ENCODE measurements around the gene ZPR1.

GRCh38 chr11:116808262-116809175 lies 20.7 kb upstream of the ZPR1 start:
- no peak for TF ChIP-seq POLR2A (IDR thresholded peaks at IDR 0.05)
- TF ChIP-seq CTCF (IDR thresholded peaks at IDR 0.05), result no peak
